Neural cell (in vitro differentiated cells): ENCODE results near the gene FAM107B.

ENCODE experiments used
- EZH2 ChIP-seq: fragments of 200-600, 300-800 bp; shearing (Covaris generic), sonication (generic); IDR thresholded peaks from 2 replicates; pipeline ENCODE4 v1.6.1; 2014; ENCODE audit warnings: antibody characterized with exemption, low read length, borderline replicate concordance, mild to moderate bottlenecking; ENCODE audit not compliant: insufficient read depth, poor library complexity, severe bottlenecking
- MXI1 ChIP-seq: fragments of 450-650 bp; conservative IDR thresholded peaks from 2 replicates; pipeline ENCODE4 v1.6.1; 2014; ENCODE audit warnings: antibody characterized with exemption, mild to moderate bottlenecking; ENCODE audit not compliant: poor library complexity, severe bottlenecking
- POLR2AphosphoS5 ChIP-seq: IDR thresholded peaks from 2 replicates; pipeline ENCODE4 v1.6.1; 2012
- RAD21 ChIP-seq: fragments of 450-650 bp; conservative IDR thresholded peaks from 2 replicates; pipeline ENCODE4 v1.6.1; 2014; ENCODE audit warnings: antibody characterized with exemption, mild to moderate bottlenecking, moderate library complexity
- TAF1 ChIP-seq: IDR thresholded peaks from 2 replicates; pipeline ENCODE4 v1.6.1; 2012; ENCODE audit warnings: low read depth
- TF ChIP-seq, protein P1 (sequence below): fragments of 450-650 bp; IDR thresholded peaks from 2 replicates; pipeline ENCODE4 v1.5.1; 2014; ENCODE audit warnings: antibody characterized with exemption, mild to moderate bottlenecking, moderate library complexity; ENCODE audit not compliant: poor library complexity, severe bottlenecking
- TF ChIP-seq, protein P2 (sequence below): IDR thresholded peaks from 2 replicates; pipeline ENCODE4 v1.6.1; 2012; ENCODE audit warnings: borderline replicate concordance

DNA sequence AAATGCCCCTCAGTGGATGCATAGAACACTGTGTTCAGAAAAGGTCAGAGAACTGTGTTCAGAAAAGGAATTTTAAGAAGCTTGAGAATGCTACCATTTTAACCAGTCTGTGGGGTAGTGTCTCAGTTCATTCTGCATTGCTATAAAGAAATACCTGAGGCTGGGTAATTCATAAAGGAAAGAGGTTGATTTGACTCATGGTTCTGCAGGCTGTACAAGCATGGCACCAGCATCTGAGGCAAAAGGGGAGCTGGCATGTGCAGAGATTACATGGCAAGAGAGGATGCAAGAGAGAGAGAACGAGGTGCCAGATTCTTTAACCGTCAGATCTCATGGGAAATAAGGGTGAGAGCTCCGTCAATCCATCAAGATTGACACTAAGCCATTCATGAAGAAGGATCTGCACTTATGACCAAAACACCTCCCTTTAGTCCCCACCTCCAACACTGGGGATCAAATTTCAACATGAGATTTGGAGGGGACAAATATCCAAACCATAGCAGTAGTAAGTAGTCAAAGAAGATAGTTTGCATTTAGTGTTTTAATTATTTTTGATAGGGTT is 119.8 kb downstream of the FAM107B start:
- TF ChIP-seq TAF1 (no peak), EZH2 (no peak), RAD21 (no peak), MXI1 (no peak), POLR2AphosphoS5 (no peak)
- TF ChIP-seq, protein P1, sequence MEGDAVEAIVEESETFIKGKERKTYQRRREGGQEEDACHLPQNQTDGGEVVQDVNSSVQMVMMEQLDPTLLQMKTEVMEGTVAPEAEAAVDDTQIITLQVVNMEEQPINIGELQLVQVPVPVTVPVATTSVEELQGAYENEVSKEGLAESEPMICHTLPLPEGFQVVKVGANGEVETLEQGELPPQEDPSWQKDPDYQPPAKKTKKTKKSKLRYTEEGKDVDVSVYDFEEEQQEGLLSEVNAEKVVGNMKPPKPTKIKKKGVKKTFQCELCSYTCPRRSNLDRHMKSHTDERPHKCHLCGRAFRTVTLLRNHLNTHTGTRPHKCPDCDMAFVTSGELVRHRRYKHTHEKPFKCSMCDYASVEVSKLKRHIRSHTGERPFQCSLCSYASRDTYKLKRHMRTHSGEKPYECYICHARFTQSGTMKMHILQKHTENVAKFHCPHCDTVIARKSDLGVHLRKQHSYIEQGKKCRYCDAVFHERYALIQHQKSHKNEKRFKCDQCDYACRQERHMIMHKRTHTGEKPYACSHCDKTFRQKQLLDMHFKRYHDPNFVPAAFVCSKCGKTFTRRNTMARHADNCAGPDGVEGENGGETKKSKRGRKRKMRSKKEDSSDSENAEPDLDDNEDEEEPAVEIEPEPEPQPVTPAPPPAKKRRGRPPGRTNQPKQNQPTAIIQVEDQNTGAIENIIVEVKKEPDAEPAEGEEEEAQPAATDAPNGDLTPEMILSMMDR, result no peak
- TF ChIP-seq, protein P2, sequence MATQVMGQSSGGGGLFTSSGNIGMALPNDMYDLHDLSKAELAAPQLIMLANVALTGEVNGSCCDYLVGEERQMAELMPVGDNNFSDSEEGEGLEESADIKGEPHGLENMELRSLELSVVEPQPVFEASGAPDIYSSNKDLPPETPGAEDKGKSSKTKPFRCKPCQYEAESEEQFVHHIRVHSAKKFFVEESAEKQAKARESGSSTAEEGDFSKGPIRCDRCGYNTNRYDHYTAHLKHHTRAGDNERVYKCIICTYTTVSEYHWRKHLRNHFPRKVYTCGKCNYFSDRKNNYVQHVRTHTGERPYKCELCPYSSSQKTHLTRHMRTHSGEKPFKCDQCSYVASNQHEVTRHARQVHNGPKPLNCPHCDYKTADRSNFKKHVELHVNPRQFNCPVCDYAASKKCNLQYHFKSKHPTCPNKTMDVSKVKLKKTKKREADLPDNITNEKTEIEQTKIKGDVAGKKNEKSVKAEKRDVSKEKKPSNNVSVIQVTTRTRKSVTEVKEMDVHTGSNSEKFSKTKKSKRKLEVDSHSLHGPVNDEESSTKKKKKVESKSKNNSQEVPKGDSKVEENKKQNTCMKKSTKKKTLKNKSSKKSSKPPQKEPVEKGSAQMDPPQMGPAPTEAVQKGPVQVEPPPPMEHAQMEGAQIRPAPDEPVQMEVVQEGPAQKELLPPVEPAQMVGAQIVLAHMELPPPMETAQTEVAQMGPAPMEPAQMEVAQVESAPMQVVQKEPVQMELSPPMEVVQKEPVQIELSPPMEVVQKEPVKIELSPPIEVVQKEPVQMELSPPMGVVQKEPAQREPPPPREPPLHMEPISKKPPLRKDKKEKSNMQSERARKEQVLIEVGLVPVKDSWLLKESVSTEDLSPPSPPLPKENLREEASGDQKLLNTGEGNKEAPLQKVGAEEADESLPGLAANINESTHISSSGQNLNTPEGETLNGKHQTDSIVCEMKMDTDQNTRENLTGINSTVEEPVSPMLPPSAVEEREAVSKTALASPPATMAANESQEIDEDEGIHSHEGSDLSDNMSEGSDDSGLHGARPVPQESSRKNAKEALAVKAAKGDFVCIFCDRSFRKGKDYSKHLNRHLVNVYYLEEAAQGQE, result no peak
